Neural cell (in vitro differentiated cells): ENCODE measurements around the gene NFYC. TPM values are rescaled to one million over a fixed set of nuclear protein-coding genes. Genes with fewer than 3 reads are reported as not detected.

Experiments used
- H2AFZ ChIP-seq: fragments of 200-600, 300-800 bp; sonication (generic), shearing (Covaris generic); 2 replicates; pipeline ENCODE4 v1.6.0; 2014; ENCODE audit warnings: low read depth, mild to moderate bottlenecking, antibody characterized with exemption, low read length, moderate library complexity
- H3F3A ChIP-seq: fragments of 200-600 bp; shearing (Covaris generic); 2 replicates; pipeline ENCODE4 v1.6.1; 2016; ENCODE audit warnings: mild to moderate bottlenecking, moderate library complexity, mixed read lengths, antibody characterized with exemption, low read length; ENCODE audit not compliant: insufficient read depth, poor library complexity, severe bottlenecking
- H3K27ac ChIP-seq: fragments of 200-600, 300-800 bp; sonication (generic), shearing (Covaris generic); 2 replicates; pipeline ENCODE4 v1.5.1; 2014; ENCODE audit warnings: mild to moderate bottlenecking, low read length, moderate library complexity
- H3K27me3 ChIP-seq: fragments of 300-800, 200-600 bp; sonication (generic), shearing (Covaris generic); 2 replicates; pipeline ENCODE4 v1.6.0; 2014; ENCODE audit warnings: mild to moderate bottlenecking, low read depth, low read length, moderate library complexity; ENCODE audit not compliant: insufficient read depth
- H3K36me3 ChIP-seq: fragments of 300-800, 200-600 bp; sonication (generic), shearing (Covaris generic); 2 replicates; pipeline ENCODE4 v1.5.1; 2014; ENCODE audit warnings: mild to moderate bottlenecking, antibody characterized with exemption, low read length, moderate library complexity; ENCODE audit not compliant: insufficient read depth
- H3K4me2 ChIP-seq: fragments of 300-800, 200-600 bp; sonication (generic), shearing (Covaris generic); 2 replicates; pipeline ENCODE4 v1.6.0; 2014; ENCODE audit warnings: mild to moderate bottlenecking, low read length
- H3K4me3 ChIP-seq: fragments of 300-800, 200-600 bp; sonication (generic), shearing (Covaris generic); 2 replicates; pipeline ENCODE4 v1.5.1; 2014; ENCODE audit warnings: mild to moderate bottlenecking, low read length, moderate library complexity
- H3K79me2 ChIP-seq: fragments of 200-600 bp; shearing (Covaris generic); replicated peaks from 2 replicates; pipeline ENCODE4 v1.6.0; 2014; ENCODE audit warnings: mild to moderate bottlenecking, low read length, moderate library complexity; ENCODE audit not compliant: insufficient read depth
- H3K9ac ChIP-seq: fragments of 300-800, 200-600 bp; sonication (generic), shearing (Covaris generic); 2 replicates; pipeline ENCODE4 v1.6.1; 2016; ENCODE audit warnings: mild to moderate bottlenecking, low read length, mixed read lengths
- H3K9me2 ChIP-seq: fragments of 200-600 bp; shearing (Covaris generic); 2 replicates; pipeline ENCODE4 v1.6.1; 2016; ENCODE audit warnings: mild to moderate bottlenecking, low read length, mixed read lengths; ENCODE audit not compliant: insufficient read depth
- H3K9me3 ChIP-seq: fragments of 200-600, 300-800 bp; sonication (generic), shearing (Covaris generic); 2 replicates; pipeline ENCODE4 v1.6.1; 2016; ENCODE audit warnings: mild to moderate bottlenecking, mixed run types, low read length, moderate library complexity, mixed read lengths
- H4K20me1 ChIP-seq: fragments of 200-600 bp; shearing (Covaris generic); 2 replicates; pipeline ENCODE4 v1.6.1; 2016; ENCODE audit warnings: mild to moderate bottlenecking, mixed run types; ENCODE audit not compliant: insufficient read depth
- EP300 ChIP-seq: fragments of 450-650 bp; conservative IDR thresholded peaks from 2 replicates; pipeline ENCODE4 v1.6.1; 2014; ENCODE audit warnings: antibody characterized with exemption, mild to moderate bottlenecking, moderate library complexity; ENCODE audit not compliant: poor library complexity, severe bottlenecking
- EZH2 ChIP-seq: fragments of 200-600, 300-800 bp; shearing (Covaris generic), sonication (generic); IDR thresholded peaks from 2 replicates; pipeline ENCODE4 v1.6.1; 2014; ENCODE audit warnings: antibody characterized with exemption, low read length, borderline replicate concordance, mild to moderate bottlenecking; ENCODE audit not compliant: insufficient read depth, poor library complexity, severe bottlenecking
- MXI1 ChIP-seq: fragments of 450-650 bp; conservative IDR thresholded peaks from 2 replicates; pipeline ENCODE4 v1.6.1; 2014; ENCODE audit warnings: antibody characterized with exemption, mild to moderate bottlenecking; ENCODE audit not compliant: poor library complexity, severe bottlenecking
- POLR2AphosphoS5 ChIP-seq: IDR thresholded peaks from 2 replicates; pipeline ENCODE4 v1.6.1; 2012
- RAD21 ChIP-seq: fragments of 450-650 bp; conservative IDR thresholded peaks from 2 replicates; pipeline ENCODE4 v1.6.1; 2014; ENCODE audit warnings: antibody characterized with exemption, mild to moderate bottlenecking, moderate library complexity
- SMC3 ChIP-seq: fragments of 450-650 bp; conservative IDR thresholded peaks from 2 replicates; pipeline ENCODE4 v1.6.1; 2014; ENCODE audit warnings: antibody characterized with exemption, mild to moderate bottlenecking, moderate library complexity; ENCODE audit not compliant: poor library complexity
- TAF1 ChIP-seq: IDR thresholded peaks from 2 replicates; pipeline ENCODE4 v1.6.1; 2012; ENCODE audit warnings: low read depth
- polyA plus RNA-seq: library from polyadenylated mRNA; depleted of rRNA; stranded (reverse); fragments of >200 nt; gene quantifications from 2 replicates; pipeline ENCODE4 v1.2.3, GENCODE V29; 2014
- TF ChIP-seq, protein P1 (sequence below): IDR thresholded peaks from 2 replicates; pipeline ENCODE4 v1.6.1; 2012; ENCODE audit warnings: borderline replicate concordance
- TF ChIP-seq, protein P2 (sequence below): fragments of 450-650 bp; IDR thresholded peaks from 2 replicates; pipeline ENCODE4 v1.5.1; 2014; ENCODE audit warnings: antibody characterized with exemption, mild to moderate bottlenecking, moderate library complexity; ENCODE audit not compliant: poor library complexity, severe bottlenecking

NFYC gene
- polyA plus RNA-seq, 1 donor from 2014 or later = 66.0 TPM

DNA sequence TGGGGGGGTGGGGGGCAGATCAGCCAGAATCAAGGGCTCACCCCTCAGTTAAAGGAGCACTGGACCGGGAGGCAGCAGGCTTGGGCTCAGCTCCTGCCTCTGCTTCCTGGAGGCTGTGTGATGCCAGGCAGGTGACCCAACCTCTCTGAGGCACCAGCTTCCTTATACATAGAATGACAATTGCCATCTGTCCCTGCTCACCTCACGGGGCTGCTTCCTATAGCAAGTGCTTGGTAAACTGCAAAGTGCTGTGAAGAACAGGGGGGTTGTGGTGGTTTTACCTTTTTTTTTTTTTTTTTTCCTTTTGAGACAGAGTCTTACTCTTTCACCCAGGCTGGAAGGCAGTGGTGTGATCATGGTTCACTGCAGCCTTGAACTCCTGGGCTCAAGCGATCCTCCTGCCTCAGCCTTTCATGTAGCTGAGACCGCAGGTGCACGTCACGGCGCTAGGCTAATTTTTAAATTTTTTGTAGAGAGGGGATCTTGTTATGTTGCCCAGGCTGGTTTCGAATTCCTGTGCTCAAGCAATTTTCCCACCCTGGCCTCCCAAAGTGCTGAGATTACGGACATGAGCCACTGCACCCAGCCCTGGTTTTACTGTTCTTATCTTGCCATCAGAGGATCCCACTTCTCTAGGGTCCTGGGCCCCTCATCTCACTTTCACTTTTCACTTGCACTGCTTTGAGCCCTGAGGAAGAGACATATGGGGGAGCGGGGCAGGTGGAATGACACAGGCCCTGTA, 103.6 kb downstream of the NFYC start:
- H3K79me2 ChIP-seq = no peaks in the 10 kb centered on the region
- H3K9me2 ChIP-seq = no peaks in the 10 kb centered on the region
- no peak for TF ChIP-seq EP300
- TF ChIP-seq POLR2AphosphoS5 = no peak
- TF ChIP-seq, protein P1, sequence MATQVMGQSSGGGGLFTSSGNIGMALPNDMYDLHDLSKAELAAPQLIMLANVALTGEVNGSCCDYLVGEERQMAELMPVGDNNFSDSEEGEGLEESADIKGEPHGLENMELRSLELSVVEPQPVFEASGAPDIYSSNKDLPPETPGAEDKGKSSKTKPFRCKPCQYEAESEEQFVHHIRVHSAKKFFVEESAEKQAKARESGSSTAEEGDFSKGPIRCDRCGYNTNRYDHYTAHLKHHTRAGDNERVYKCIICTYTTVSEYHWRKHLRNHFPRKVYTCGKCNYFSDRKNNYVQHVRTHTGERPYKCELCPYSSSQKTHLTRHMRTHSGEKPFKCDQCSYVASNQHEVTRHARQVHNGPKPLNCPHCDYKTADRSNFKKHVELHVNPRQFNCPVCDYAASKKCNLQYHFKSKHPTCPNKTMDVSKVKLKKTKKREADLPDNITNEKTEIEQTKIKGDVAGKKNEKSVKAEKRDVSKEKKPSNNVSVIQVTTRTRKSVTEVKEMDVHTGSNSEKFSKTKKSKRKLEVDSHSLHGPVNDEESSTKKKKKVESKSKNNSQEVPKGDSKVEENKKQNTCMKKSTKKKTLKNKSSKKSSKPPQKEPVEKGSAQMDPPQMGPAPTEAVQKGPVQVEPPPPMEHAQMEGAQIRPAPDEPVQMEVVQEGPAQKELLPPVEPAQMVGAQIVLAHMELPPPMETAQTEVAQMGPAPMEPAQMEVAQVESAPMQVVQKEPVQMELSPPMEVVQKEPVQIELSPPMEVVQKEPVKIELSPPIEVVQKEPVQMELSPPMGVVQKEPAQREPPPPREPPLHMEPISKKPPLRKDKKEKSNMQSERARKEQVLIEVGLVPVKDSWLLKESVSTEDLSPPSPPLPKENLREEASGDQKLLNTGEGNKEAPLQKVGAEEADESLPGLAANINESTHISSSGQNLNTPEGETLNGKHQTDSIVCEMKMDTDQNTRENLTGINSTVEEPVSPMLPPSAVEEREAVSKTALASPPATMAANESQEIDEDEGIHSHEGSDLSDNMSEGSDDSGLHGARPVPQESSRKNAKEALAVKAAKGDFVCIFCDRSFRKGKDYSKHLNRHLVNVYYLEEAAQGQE = no peak
- TF ChIP-seq SMC3 = no peak
- TF ChIP-seq MXI1 = no peak
- TF ChIP-seq, protein P2, sequence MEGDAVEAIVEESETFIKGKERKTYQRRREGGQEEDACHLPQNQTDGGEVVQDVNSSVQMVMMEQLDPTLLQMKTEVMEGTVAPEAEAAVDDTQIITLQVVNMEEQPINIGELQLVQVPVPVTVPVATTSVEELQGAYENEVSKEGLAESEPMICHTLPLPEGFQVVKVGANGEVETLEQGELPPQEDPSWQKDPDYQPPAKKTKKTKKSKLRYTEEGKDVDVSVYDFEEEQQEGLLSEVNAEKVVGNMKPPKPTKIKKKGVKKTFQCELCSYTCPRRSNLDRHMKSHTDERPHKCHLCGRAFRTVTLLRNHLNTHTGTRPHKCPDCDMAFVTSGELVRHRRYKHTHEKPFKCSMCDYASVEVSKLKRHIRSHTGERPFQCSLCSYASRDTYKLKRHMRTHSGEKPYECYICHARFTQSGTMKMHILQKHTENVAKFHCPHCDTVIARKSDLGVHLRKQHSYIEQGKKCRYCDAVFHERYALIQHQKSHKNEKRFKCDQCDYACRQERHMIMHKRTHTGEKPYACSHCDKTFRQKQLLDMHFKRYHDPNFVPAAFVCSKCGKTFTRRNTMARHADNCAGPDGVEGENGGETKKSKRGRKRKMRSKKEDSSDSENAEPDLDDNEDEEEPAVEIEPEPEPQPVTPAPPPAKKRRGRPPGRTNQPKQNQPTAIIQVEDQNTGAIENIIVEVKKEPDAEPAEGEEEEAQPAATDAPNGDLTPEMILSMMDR = no peak
- no peak for TF ChIP-seq RAD21
- no peak for TF ChIP-seq EZH2
- no peak for TF ChIP-seq TAF1
- no peak overlapping the region for H3K4me2 ChIP-seq
- no peaks in the 10 kb centered on the region for H3K9me3 ChIP-seq
- no peak overlapping the region for H3K4me3 ChIP-seq
- no peak overlapping the region for H3K27ac ChIP-seq
- no peaks in the 10 kb centered on the region for H3F3A ChIP-seq
- no peaks in the 10 kb centered on the region for H3K36me3 ChIP-seq
- no peaks in the 10 kb centered on the region for H3K27me3 ChIP-seq
- no peaks in the 10 kb centered on the region for H4K20me1 ChIP-seq
- H3K9ac ChIP-seq = no peak overlapping the region
- no peak overlapping the region for H2AFZ ChIP-seq

DNA sequence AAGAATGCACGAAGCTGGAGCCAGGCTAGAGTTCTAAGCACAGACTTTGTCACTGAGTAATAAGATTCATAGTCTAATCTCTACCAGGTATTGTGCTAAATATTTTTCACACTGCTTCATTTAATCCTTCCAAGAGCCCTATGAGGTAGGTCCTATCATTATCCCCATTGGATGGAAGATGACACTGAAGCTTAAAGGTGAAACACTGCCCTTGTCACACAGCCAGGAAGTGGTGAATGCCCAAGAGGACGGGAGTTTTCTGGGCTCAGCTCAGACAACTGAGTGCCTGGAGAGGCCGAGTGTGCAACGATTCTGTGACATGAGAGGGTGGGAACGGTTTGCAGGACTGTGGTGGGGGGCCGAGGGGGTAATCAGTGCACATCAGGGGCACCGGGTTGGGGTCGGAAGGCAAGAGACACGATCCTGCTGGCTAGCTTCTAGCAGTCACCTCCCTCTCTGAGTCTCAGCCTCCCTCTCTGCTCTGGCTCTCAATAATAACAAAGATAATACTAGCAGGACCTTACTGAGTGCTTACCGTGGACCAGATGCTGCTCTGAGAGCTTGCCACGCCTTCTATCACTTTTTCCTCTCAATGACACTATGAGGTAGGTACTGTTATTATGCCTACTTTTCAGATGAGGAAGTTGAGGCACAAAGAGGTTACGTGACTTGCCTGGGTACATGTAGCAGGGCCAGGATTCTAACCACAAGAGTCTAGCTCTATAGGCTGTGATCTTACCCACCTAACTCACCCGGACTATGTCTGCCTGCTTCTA, 104.5 kb downstream of the NFYC start:
- H3F3A ChIP-seq = no peaks in the 10 kb centered on the region
- H3K36me3 ChIP-seq = no peaks in the 10 kb centered on the region
- H3K79me2 ChIP-seq = no peaks in the 10 kb centered on the region
- no peak overlapping the region for H3K4me2 ChIP-seq
- H4K20me1 ChIP-seq = no peaks in the 10 kb centered on the region
- H3K9ac ChIP-seq = no peak overlapping the region
- H3K9me2 ChIP-seq = no peaks in the 10 kb centered on the region
- H2AFZ ChIP-seq = no peak overlapping the region
- H3K27ac ChIP-seq = no peak overlapping the region
- H3K4me3 ChIP-seq = no peak overlapping the region
- TF ChIP-seq, protein P1 = no peak
- no peak for TF ChIP-seq EP300
- TF ChIP-seq TAF1 = no peak
- TF ChIP-seq, protein P2 = no peak
- TF ChIP-seq EZH2 = no peak
- TF ChIP-seq POLR2AphosphoS5 = no peak
- no peak for TF ChIP-seq RAD21
- no peaks in the 10 kb centered on the region for H3K27me3 ChIP-seq
- H3K9me3 ChIP-seq = no peaks in the 10 kb centered on the region
